Ishikawa (cell line): ENCODE measurements around the gene ZBED2.

Source experiments
- CREB1 ChIP-seq: IDR thresholded peaks from 2 replicates; pipeline ENCODE4 v1.6.1; 2012; ENCODE audit warnings: low read depth
- EGR1 ChIP-seq: IDR thresholded peaks from 2 replicates; pipeline ENCODE4 v1.6.1; 2012
- EP300 ChIP-seq: IDR thresholded peaks from 2 replicates; pipeline ENCODE4 v1.6.1; 2012; ENCODE audit warnings: borderline replicate concordance
- FOXM1 ChIP-seq: IDR thresholded peaks from 2 replicates; pipeline ENCODE4 v1.6.1; 2012; ENCODE audit warnings: low read depth, borderline replicate concordance
- NFIC ChIP-seq: IDR thresholded peaks from 2 replicates; pipeline ENCODE4 v1.6.1; 2012
- RAD21 ChIP-seq: IDR thresholded peaks from 2 replicates; pipeline ENCODE4 v1.6.1; 2012; ENCODE audit warnings: low read depth
- TAF1 ChIP-seq: IDR thresholded peaks from 2 replicates; pipeline ENCODE4 v1.6.1; 2012; ENCODE audit warnings: low read depth, mild to moderate bottlenecking
- TEAD4 ChIP-seq: IDR thresholded peaks from 2 replicates; pipeline ENCODE4 v1.6.1; 2012
- YY1 ChIP-seq: IDR thresholded peaks from 2 replicates; pipeline ENCODE4 v1.6.1; 2012; ENCODE audit warnings: low read depth
- TF ChIP-seq, protein P1 (sequence below): IDR thresholded peaks from 2 replicates; pipeline ENCODE4 v1.6.1; 2012; ENCODE audit warnings: low read depth, mild to moderate bottlenecking
- TF ChIP-seq, protein P2 (sequence below): IDR thresholded peaks from 2 replicates; pipeline ENCODE4 v1.6.1; 2012

DNA sequence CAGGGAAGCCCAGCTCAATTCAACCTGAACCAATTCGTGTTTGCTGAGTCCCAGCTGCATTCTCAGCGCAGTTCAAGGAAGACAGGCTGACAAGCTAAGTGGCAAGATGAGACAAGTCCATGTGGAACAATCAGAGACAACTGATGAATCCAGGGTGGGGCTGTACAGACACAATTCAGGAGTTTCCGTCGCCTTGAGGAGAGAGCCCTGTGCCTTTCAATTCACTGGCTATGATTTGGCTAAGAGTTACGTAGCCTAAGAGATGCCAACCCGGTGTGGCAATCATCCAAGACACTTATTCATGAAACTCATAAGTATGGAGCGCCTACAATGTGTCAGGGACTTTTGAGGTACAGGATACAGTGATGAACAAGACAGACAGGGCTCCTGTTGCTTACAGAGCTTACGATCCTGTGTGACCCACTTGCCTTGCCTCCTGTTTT, 15.5 kb upstream of the ZBED2 start:
- TF ChIP-seq EP300: no peak
- TF ChIP-seq YY1: no peak
- TF ChIP-seq TEAD4: no peak
- TF ChIP-seq, protein P1, sequence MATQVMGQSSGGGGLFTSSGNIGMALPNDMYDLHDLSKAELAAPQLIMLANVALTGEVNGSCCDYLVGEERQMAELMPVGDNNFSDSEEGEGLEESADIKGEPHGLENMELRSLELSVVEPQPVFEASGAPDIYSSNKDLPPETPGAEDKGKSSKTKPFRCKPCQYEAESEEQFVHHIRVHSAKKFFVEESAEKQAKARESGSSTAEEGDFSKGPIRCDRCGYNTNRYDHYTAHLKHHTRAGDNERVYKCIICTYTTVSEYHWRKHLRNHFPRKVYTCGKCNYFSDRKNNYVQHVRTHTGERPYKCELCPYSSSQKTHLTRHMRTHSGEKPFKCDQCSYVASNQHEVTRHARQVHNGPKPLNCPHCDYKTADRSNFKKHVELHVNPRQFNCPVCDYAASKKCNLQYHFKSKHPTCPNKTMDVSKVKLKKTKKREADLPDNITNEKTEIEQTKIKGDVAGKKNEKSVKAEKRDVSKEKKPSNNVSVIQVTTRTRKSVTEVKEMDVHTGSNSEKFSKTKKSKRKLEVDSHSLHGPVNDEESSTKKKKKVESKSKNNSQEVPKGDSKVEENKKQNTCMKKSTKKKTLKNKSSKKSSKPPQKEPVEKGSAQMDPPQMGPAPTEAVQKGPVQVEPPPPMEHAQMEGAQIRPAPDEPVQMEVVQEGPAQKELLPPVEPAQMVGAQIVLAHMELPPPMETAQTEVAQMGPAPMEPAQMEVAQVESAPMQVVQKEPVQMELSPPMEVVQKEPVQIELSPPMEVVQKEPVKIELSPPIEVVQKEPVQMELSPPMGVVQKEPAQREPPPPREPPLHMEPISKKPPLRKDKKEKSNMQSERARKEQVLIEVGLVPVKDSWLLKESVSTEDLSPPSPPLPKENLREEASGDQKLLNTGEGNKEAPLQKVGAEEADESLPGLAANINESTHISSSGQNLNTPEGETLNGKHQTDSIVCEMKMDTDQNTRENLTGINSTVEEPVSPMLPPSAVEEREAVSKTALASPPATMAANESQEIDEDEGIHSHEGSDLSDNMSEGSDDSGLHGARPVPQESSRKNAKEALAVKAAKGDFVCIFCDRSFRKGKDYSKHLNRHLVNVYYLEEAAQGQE: no peak
- TF ChIP-seq FOXM1: no peak
- TF ChIP-seq EGR1: no peak
- TF ChIP-seq NFIC: no peak
- TF ChIP-seq, protein P2, sequence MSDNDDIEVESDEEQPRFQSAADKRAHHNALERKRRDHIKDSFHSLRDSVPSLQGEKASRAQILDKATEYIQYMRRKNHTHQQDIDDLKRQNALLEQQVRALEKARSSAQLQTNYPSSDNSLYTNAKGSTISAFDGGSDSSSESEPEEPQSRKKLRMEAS: no peak
- TF ChIP-seq CREB1: no peak
- no peak for TF ChIP-seq TAF1
- TF ChIP-seq RAD21: no peak
